Neutrophil (primary cell): ENCODE results near the gene BCL2L2.
"Not testable (repeated sequence)": the region's sequence is repeated elsewhere in the genome, so short reads cannot be mapped to it uniquely, and the experiment has no call there.

Source experiments
- H3K27ac ChIP-seq: fragments of 200-600 bp; sonication (generic); 2 replicates; pipeline ENCODE4 v1.5.1; 2016; ENCODE audit warnings: mild to moderate bottlenecking, moderate library complexity
- H3K27me3 ChIP-seq: fragments of 200-600 bp; sonication (generic); 2 replicates; pipeline ENCODE4 v1.6.0; 2016; ENCODE audit warnings: mild to moderate bottlenecking
- H3K36me3 ChIP-seq: fragments of 200-600 bp; sonication (generic); 2 replicates; pipeline ENCODE4 v1.5.1; 2017
- H3K4me1 ChIP-seq, 2 experiments: fragments of 200-600 bp in 1 of 2; sonication (generic) in 1 of 2; 1 replicate in 1 of 2; 2 replicates in 1 of 2; pipeline versions ENCODE4 v1.5.1 to v1.6.1; 2013 to 2016; ENCODE audit warnings: low read depth in 1 of 2, low read length in 1 of 2, mild to moderate bottlenecking in 1 of 2, moderate library complexity in 1 of 2; ENCODE audit not compliant: control insufficient read depth in 1 of 2, insufficient read depth in 1 of 2
- H3K4me3 ChIP-seq, 2 experiments: fragments of 200-600 bp in 1 of 2; sonication (generic) in 1 of 2; 1 replicate in 1 of 2; 2 replicates in 1 of 2; pipeline ENCODE4 v1.5.1; 2013 to 2016; ENCODE audit warnings: low read depth in 1 of 2, low read length in 1 of 2, mild to moderate bottlenecking in 1 of 2, moderate library complexity in 1 of 2
- H3K9me3 ChIP-seq: fragments of 200-600 bp; sonication (generic); 2 replicates; pipeline ENCODE4 v1.5.1; 2016
- TF ChIP-seq, protein P1 (sequence below): fragments of 200-600 bp; sonication (generic); IDR thresholded peaks from 2 replicates; pipeline ENCODE4 v1.5.1; 2016; ENCODE audit warnings: antibody characterized with exemption

The BCL2L2 gene, protein sequence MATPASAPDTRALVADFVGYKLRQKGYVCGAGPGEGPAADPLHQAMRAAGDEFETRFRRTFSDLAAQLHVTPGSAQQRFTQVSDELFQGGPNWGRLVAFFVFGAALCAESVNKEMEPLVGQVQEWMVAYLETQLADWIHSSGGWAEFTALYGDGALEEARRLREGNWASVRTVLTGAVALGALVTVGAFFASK

DNA sequence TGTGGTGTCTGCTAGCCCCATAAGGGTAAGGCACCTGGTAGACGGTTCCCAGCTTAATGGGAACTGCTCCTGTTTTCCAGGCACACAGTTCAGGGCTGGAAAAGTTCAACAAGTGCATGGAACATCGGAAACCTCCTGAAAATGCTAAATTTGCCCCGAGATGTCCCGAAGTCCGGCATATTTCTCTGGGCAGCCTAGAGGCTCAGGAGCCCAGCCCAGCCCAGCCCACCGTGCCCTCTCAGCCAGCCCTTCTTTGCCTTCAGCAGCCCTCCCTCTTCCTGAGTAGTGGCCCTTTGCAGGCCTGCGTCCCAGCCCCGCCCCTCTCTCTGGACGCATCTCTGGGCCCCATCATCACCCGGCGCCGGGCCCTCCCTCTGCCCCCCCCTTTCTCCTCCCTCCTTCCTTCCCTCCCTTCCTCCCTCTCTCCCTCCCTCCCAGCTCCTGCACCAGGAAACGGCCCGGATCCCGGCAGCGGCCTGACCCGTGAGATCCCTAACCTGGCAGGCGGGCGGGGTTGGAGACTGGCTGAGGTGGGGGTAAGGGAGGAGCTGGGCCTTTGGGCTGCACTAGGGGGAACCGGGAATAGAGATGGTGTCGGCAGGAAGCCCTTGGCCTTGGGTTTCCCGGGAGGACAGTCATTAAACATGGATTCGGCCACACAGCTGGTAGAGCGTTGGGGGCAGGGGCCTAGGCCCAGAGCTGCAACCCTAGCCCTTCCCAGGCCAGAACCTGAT is at the start of gene BCL2L2:
BCL2L2 (plus strand) TSS at position 422 of the 734 bp plus-strand sequence. CDS start 935 bp downstream, outside the sequence.
- no peaks in the 10 kb centered on the region for H3K27me3 ChIP-seq
- H3K4me1 ChIP-seq: peaks cover 28 to 32% of the 10 kb centered on the region in 2 experiments
- peak within 1 kb of the TSS; percentile 46 to 50 for H3K4me3 ChIP-seq
- no peaks in the 10 kb centered on the region for H3K9me3 ChIP-seq
- peaks cover 8% of the 10 kb centered on the region for H3K36me3 ChIP-seq
- TF ChIP-seq, protein P1, sequence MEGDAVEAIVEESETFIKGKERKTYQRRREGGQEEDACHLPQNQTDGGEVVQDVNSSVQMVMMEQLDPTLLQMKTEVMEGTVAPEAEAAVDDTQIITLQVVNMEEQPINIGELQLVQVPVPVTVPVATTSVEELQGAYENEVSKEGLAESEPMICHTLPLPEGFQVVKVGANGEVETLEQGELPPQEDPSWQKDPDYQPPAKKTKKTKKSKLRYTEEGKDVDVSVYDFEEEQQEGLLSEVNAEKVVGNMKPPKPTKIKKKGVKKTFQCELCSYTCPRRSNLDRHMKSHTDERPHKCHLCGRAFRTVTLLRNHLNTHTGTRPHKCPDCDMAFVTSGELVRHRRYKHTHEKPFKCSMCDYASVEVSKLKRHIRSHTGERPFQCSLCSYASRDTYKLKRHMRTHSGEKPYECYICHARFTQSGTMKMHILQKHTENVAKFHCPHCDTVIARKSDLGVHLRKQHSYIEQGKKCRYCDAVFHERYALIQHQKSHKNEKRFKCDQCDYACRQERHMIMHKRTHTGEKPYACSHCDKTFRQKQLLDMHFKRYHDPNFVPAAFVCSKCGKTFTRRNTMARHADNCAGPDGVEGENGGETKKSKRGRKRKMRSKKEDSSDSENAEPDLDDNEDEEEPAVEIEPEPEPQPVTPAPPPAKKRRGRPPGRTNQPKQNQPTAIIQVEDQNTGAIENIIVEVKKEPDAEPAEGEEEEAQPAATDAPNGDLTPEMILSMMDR: no peak
- peak within 1 kb of the TSS; percentile 61 for H3K27ac ChIP-seq

DNA sequence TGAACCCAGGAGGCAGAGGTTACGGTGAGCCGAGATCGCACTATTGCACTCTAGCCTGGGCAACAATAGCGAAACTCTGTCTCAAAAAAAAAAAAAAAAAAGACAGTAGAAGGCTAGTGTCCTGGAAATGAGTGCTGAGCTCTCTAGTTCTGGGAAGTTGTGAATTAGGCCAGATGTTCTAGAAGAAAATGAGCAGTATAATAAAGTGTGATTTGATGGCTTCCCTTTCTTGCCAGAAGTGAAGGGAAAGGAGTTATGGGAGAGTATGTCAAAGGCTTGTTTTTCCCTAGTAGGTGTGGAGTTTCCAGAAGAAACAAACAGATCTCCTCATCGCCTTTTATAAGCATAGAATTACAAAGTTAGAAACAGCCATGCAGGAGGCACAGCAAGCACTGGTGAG is 48.4 kb upstream of the BCL2L2 start:
- Histone ChIP-seq H3K4me3 (no peak overlapping the region), H3K4me1 (no peaks in the 10 kb centered on the region), H3K36me3 (no peaks in the 10 kb centered on the region), H3K9me3 (no peaks in the 10 kb centered on the region), H3K27me3 (peaks cover 22% of the 10 kb centered on the region), H3K27ac (no peak overlapping the region)
- TF ChIP-seq, protein P1: no peak

DNA sequence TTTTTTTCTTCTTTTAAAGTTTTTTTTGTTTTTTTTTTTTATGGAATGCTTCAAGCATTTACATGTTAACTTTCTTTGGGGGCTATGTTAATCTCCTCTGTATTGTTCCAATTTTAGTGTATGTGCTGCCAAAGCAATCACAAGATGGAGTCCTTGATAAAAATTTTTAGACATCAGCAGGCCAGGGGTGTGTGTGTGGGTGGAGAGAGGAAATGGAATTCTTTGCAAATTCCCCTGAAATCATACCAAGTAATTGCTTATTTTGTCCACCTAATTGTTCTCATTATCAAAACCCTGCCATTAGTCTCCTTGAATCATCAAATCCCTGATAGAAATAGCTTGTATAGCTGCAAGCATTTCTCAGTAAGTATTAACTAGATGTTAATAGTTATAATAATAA is 47.2 kb upstream of the BCL2L2 start:
- Histone ChIP-seq H3K9me3 (no peaks in the 10 kb centered on the region), H3K27me3 (peaks cover 33% of the 10 kb centered on the region)
- TF ChIP-seq, protein P1: no peak

DNA sequence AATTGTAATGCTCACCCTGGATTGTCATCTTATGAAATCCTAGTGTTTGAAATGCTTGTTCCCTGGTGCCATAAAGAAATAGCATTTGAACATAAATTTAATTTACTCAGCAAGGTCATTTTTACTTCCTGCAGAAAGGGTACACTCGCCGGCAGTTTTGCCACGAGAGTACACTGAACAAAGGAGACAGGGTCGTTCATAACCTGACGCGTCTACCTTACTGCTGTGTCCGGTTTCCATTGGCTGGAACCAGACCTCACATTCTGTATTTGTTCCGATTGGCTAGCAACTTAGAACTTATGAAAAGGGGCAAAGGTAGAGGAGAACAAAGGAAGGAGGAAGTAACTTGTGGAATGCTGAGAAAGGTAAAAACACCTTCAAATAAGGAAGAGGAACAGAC is 45.8 kb upstream of the BCL2L2 start:
- H3K27me3 ChIP-seq: peaks cover 39% of the 10 kb centered on the region
- H3K27ac ChIP-seq, H3K36me3 ChIP-seq, H3K4me1 ChIP-seq, H3K4me3 ChIP-seq, H3K9me3 ChIP-seq: not testable (repeated sequence)

More for the DNA sequence above, 47.2 kb upstream of the BCL2L2 start:
- Histone ChIP-seq H3K4me1 (no peaks in the 10 kb centered on the region), H3K36me3 (no peaks in the 10 kb centered on the region), H3K27ac (no peak overlapping the region), H3K4me3 (no peak overlapping the region)

DNA sequence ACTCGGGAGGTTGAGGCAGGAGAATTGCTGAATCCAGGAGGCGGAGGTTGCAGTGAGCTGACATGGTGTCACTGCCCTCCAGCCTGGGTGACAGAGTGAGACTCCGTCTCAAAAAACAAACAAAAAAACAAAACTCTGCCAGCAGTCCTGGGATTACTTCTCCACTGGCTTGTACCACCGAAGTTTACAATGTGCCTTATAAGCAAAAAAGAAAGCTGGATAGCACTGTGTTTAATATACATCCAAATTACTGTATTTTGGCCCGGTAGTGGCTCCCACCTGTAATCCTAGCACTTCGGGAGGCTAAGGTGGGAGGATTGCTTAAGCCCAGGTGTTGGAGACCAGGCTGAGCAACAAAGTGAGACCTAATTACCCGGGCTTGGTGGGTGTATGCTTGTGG is 37.4 kb upstream of the BCL2L2 start:
- Histone ChIP-seq H3K36me3 (no peaks in the 10 kb centered on the region), H3K9me3 (no peaks in the 10 kb centered on the region), H3K4me3 (no peak overlapping the region), H3K27me3 (peaks cover 8% of the 10 kb centered on the region), H3K4me1 (no peaks in the 10 kb centered on the region), H3K27ac (no peak overlapping the region)
- TF ChIP-seq, protein P1: no peak

DNA sequence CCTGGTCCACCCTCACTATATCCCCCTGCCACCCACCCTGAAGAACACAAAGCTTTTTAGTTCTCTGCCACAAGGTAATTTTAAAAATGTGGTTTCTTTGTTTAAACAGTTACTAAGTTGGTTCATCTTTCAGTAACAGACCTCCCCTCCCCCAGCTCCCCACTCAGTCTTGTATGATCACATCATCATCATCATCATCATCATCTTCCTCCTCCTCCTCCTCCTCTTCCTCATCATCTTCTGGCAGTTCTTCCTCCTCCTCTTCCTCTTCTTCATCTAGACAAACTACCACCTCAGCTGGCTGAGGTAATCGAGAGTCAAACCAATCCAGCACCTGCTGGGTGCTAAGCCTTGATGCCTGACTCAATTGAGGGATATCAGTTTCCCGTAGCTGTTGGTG is 31.2 kb upstream of the BCL2L2 start:
- Histone ChIP-seq H3K4me3 (no peak overlapping the region), H3K36me3 (peaks cover 17% of the 10 kb centered on the region), H3K9me3 (no peaks in the 10 kb centered on the region), H3K27ac (no peak overlapping the region), H3K4me1 (no peaks in the 10 kb centered on the region), H3K27me3 (no peaks in the 10 kb centered on the region)
- TF ChIP-seq, protein P1: no peak
